HepG2 (cell line): ENCODE measurements around the gene RAB42. TPM values are rescaled to one million over a fixed set of nuclear protein-coding genes. Genes with fewer than 3 reads are reported as not detected.

Experiments used
- CSRNP2 ChIP-seq: sonication (generic); formaldehyde crosslinking; conservative IDR thresholded peaks from 2 replicates; pipeline ENCODE4 v1.8.0; 2022; ENCODE audit warnings: low read depth, missing genetic modification reagents
- DZIP1 ChIP-seq: sonication (generic); formaldehyde crosslinking; IDR thresholded peaks from 2 replicates; pipeline ENCODE4 v1.5.0; 2020; ENCODE audit warnings: mild to moderate bottlenecking, missing genetic modification reagents
- IRF9 ChIP-seq: sonication (generic); formaldehyde crosslinking; IDR thresholded peaks from 2 replicates; pipeline ENCODE4 v1.8.0; 2022; ENCODE audit warnings: missing genetic modification reagents, mild to moderate bottlenecking, borderline replicate concordance
- KDM4B ChIP-seq: sonication (generic); formaldehyde crosslinking; IDR thresholded peaks from 2 replicates; pipeline ENCODE4 v1.4.0; 2020; ENCODE audit warnings: missing genetic modification reagents
- LRRFIP1 ChIP-seq: sonication (generic); formaldehyde crosslinking; conservative IDR thresholded peaks from 2 replicates; pipeline ENCODE4 v1.4.0; 2020; ENCODE audit warnings: missing genetic modification reagents
- POLR2A ChIP-seq, 2 experiments: IDR thresholded peaks; 2 replicates each; pipeline ENCODE4 v1.6.1; 2011; ENCODE audit warnings: low read depth in 2 of 2, low read length in 2 of 2, mild to moderate bottlenecking in 1 of 2, moderate library complexity in 1 of 2; ENCODE audit not compliant: insufficient read depth in 1 of 2
- TBX2 ChIP-seq: sonication (generic); formaldehyde crosslinking; IDR thresholded peaks from 2 replicates; pipeline ENCODE4 v1.5.0; 2020; ENCODE audit warnings: missing genetic modification reagents, mild to moderate bottlenecking, borderline replicate concordance
- ZBTB33 ChIP-seq: sonication (generic); formaldehyde crosslinking; IDR thresholded peaks from 2 replicates; pipeline ENCODE4 v1.4.0; 2020; ENCODE audit warnings: missing genetic modification reagents
- ZNF446 ChIP-seq: sonication (generic); formaldehyde crosslinking; IDR thresholded peaks from 2 replicates; pipeline ENCODE4 v1.5.0; 2020; ENCODE audit warnings: mild to moderate bottlenecking, missing genetic modification reagents
- ZNF772 ChIP-seq: sonication (generic); formaldehyde crosslinking; IDR thresholded peaks from 2 replicates; pipeline ENCODE4 v1.5.0; 2020; ENCODE audit warnings: mild to moderate bottlenecking, missing genetic modification reagents
- ZNF784 ChIP-seq: sonication (generic); formaldehyde crosslinking; IDR thresholded peaks from 2 replicates; pipeline ENCODE4 v1.5.1; 2020; ENCODE audit warnings: missing genetic modification reagents, mild to moderate bottlenecking, borderline replicate concordance
- ZSCAN21 ChIP-seq: sonication (generic); formaldehyde crosslinking; IDR thresholded peaks from 2 replicates; pipeline ENCODE4 v1.8.0; 2022; ENCODE audit warnings: mild to moderate bottlenecking, missing genetic modification reagents, moderate library complexity, borderline replicate concordance
- ZSCAN5A ChIP-seq: sonication (generic); formaldehyde crosslinking; IDR thresholded peaks from 2 replicates; pipeline ENCODE4 v1.8.0; 2022; ENCODE audit warnings: mild to moderate bottlenecking, missing genetic modification reagents, borderline replicate concordance
- polyA plus RNA-seq, 8 experiments: library from polyadenylated mRNA; depleted of rRNA in 3 of 8; stranded (reverse) in 7 of 8; unstranded in 1 of 8; fragments of >200 nt; fragmentation: Illumina TruSeq in 4 of 8; extraction: Trizol in 4 of 8; gene quantifications; 2 replicates each; pipeline versions ENCODE4 v1.2.1 to v1.2.3, GENCODE V29; 2011 to 2016; ENCODE audit warnings: low read depth in 4 of 8, missing spikeins in 1 of 8, mixed read lengths in 1 of 8; ENCODE audit not compliant: insufficient read depth in 1 of 8
- total RNA-seq, 5 experiments: library from RNA; depleted of rRNA; stranded (reverse); fragments of >200 nt; fragmentation: Illumina TruSeq; extraction: Trizol; gene quantifications; 2 replicates each; pipeline ENCODE4 v1.2.3, GENCODE V29; 2016; ENCODE audit warnings: low read depth in 1 of 5

The RAB42 gene
- total and polyA plus RNA-seq, 2 of the 13 experiments (the other 11 are each of a cell fraction or from before 2014, with no cell fraction given) = 10.4 to 166 TPM

- TF ChIP-seq ZSCAN5A (peak; percentile 88; the same call in 1 of the 2 replicates), CSRNP2 (CRISPR knock-in tag) (no peak), KDM4B (CRISPR knock-in tag) (no peak; the same call in 1 of the 2 replicates), POLR2A (IDR thresholded peaks at IDR 0.05; ENCODE audit: insufficient read depth in 1 of 2, low read depth in 2 of 2, low read length in 2 of 2) (peak; percentile 48 to 81), TBX2 (peak; percentile 91), ZNF446 (CRISPR knock-in tag) (peak; percentile 55; the same call in 1 of the 2 replicates), ZNF784 (CRISPR knock-in tag) (0 out of 2 replicates have a peak, but pooled peaks have one; percentile 65), ZSCAN21 (CRISPR knock-in tag) (0 out of 2 replicates have a peak, but pooled peaks have one; percentile 48), ZBTB33 (CRISPR knock-in tag) (peak; percentile 60; the same call in 1 of the 2 replicates), ZNF772 (peak; percentile 91; the same call in 1 of the 2 replicates), IRF9 (CRISPR knock-in tag) (no peak), LRRFIP1 (CRISPR knock-in tag) (no peak), DZIP1 (peak; percentile 78; the same call in 1 of the 2 replicates)
Observed at GRCh38 chr1:28552758-28553663, 39.1 kb upstream of the RAB42 start, which contains the start of gene TRNAU1AP (continued).
